Activated T-cell treated with anti-CD3 and anti-CD28 coated beads, Interleukin-2, amount 50 U/mL, for 72 hours (primary cell): ENCODE results near the gene TRPV2. TPM values are rescaled to one million over a fixed set of nuclear protein-coding genes. Genes with fewer than 3 reads are reported as not detected.
"Not testable (repeated sequence)": the region's sequence is repeated elsewhere in the genome, so short reads cannot be mapped to it uniquely, and the experiment has no call there.

ENCODE experiments used
- ATAC-seq, 2 donors: fragments of 150-1000 bp; cut with Tn5 transposase; replicated peaks in 1 of 2; 2 replicates each; pipeline ENCODE4 v1.10.0; 2021; ENCODE audit warnings: moderate library complexity in 2 of 2, mild to moderate bottlenecking in 1 of 2
- DNase-seq, 2 donors: peaks; one replicate each; pipeline ENCODE4 v3.0.0; 2021 to 2022; ENCODE audit warnings: mixed read lengths in 1 of 2
- H3K27ac Mint-ChIP-seq: one replicate; pipeline ENCODE4 v1.8.0; 2022; ENCODE audit warnings: mild to moderate bottlenecking, moderate library complexity, mixed read lengths
- H3K27me3 Mint-ChIP-seq: one replicate; pipeline ENCODE4 v1.8.0; 2022; ENCODE audit warnings: low read depth, mixed read lengths
- H3K36me3 Mint-ChIP-seq, 2 donors: one replicate each; pipeline ENCODE4 v1.8.0; 2022; ENCODE audit warnings: mixed read lengths in 2 of 2, mild to moderate bottlenecking in 1 of 2; ENCODE audit not compliant: insufficient read depth in 2 of 2
- H3K4me1 Mint-ChIP-seq: one replicate; pipeline ENCODE4 v1.8.0; 2022; ENCODE audit warnings: low read depth, mixed read lengths
- H3K4me3 Mint-ChIP-seq, 2 donors: one replicate each; pipeline ENCODE4 v1.8.0; 2022; ENCODE audit warnings: mild to moderate bottlenecking in 2 of 2, mixed read lengths in 2 of 2, moderate library complexity in 2 of 2
- H3K9me3 Mint-ChIP-seq, 2 donors: one replicate each; pipeline ENCODE4 v1.8.0; 2022; ENCODE audit warnings: mixed read lengths in 2 of 2
- total RNA-seq, 2 donors: library from RNA; stranded (reverse); gene quantifications; one replicate each; pipeline ENCODE4 v1.2.3, GENCODE V29; 2022

The TRPV2 gene
- total RNA-seq, 2 donors from 2014 or later, result 46.0 to 47.3 TPM

- Mint-ChIP-seq H3K4me3 (peak overlapping the region; percentile 92 to 96), H3K4me1 (peaks cover 54% of the 10 kb centered on the region), H3K36me3 (peaks cover 18 to 23% of the 10 kb centered on the region in 2 donors)
- not testable (repeated sequence) for H3K9me3 Mint-ChIP-seq, DNase-seq, H3K27me3 Mint-ChIP-seq, ATAC-seq, H3K27ac Mint-ChIP-seq
These were observed 29.3 kb upstream of the TRPV2 start for GRCh38 chr17:16386126-16386507.

- Mint-ChIP-seq H3K4me3 (no peak overlapping the region), H3K4me1 (peaks cover 12% of the 10 kb centered on the region), H3K36me3 (no peaks in the 10 kb centered on the region), H3K27me3 (no peaks in the 10 kb centered on the region), H3K9me3 (no peaks in the 10 kb centered on the region), H3K27ac (no peak overlapping the region)
- DNase-seq, result no peak
- ATAC-seq, result no peak
These were observed 23.9 kb upstream of the TRPV2 start for GRCh38 chr17:16391451-16391850.

GRCh38 chr17:16392491-16392890 lies 22.9 kb upstream of the TRPV2 start:
- not testable (repeated sequence) for H3K9me3 Mint-ChIP-seq, DNase-seq, ATAC-seq, H3K27ac Mint-ChIP-seq, H3K4me1 Mint-ChIP-seq, H3K36me3 Mint-ChIP-seq, H3K27me3 Mint-ChIP-seq, H3K4me3 Mint-ChIP-seq

GRCh38 chr17:16395887-16396286 lies 19.5 kb upstream of the TRPV2 start:
- not testable (repeated sequence) for ATAC-seq, H3K36me3 Mint-ChIP-seq, H3K27ac Mint-ChIP-seq, H3K27me3 Mint-ChIP-seq, H3K9me3 Mint-ChIP-seq, DNase-seq, H3K4me3 Mint-ChIP-seq
- H3K4me1 Mint-ChIP-seq, result peaks cover 11% of the 10 kb centered on the region

GRCh38 chr17:16396693-16397092 lies 18.7 kb upstream of the TRPV2 start:
- not testable (repeated sequence) for H3K27ac Mint-ChIP-seq, H3K4me3 Mint-ChIP-seq

GRCh38 chr17:16398270-16399267 lies 16.8 kb upstream of the TRPV2 start:
- H3K4me1 Mint-ChIP-seq, result peaks cover 11% of the 10 kb centered on the region
- ATAC-seq (peak; percentile 97 to 98), DNase-seq (peak in 1 of 2 donors; percentile 46)
- H3K27ac Mint-ChIP-seq, result peak overlapping the region; percentile 7
- H3K4me3 Mint-ChIP-seq, result peak overlapping the region; percentile 10 to 37
- peaks cover 6% of the 10 kb centered on the region for H3K27me3 Mint-ChIP-seq
- no peaks in the 10 kb centered on the region for H3K9me3 Mint-ChIP-seq
- no peaks in the 10 kb centered on the region for H3K36me3 Mint-ChIP-seq

More at GRCh38 chr17:16396693-16397092, 18.7 kb upstream of the TRPV2 start:
- H3K27me3 Mint-ChIP-seq, ATAC-seq, DNase-seq, H3K36me3 Mint-ChIP-seq, H3K9me3 Mint-ChIP-seq: not testable (repeated sequence)
- H3K4me1 Mint-ChIP-seq, result peaks cover 11% of the 10 kb centered on the region

GRCh38 chr17:16403847-16404246 lies 11.5 kb upstream of the TRPV2 start:
- not testable (repeated sequence) for ATAC-seq

GRCh38 chr17:16406742-16407674 lies 8.4 kb upstream of the TRPV2 start:
- peaks cover 19% of the 10 kb centered on the region for H3K27me3 Mint-ChIP-seq
- H3K27ac Mint-ChIP-seq, result no peak overlapping the region
- peaks cover 0 to 2% of the 10 kb centered on the region in 2 donors for H3K36me3 Mint-ChIP-seq
- peak in 1 of 2 donors; percentile 27 for DNase-seq
- no peaks in the 10 kb centered on the region for H3K9me3 Mint-ChIP-seq
- peak; percentile 29 to 62 for ATAC-seq
- no peaks in the 10 kb centered on the region for H3K4me1 Mint-ChIP-seq
- peak overlapping the region; percentile 73 to 75 for H3K4me3 Mint-ChIP-seq

More at GRCh38 chr17:16403847-16404246, 11.5 kb upstream of the TRPV2 start:
- H3K36me3 Mint-ChIP-seq, DNase-seq, H3K4me1 Mint-ChIP-seq, H3K4me3 Mint-ChIP-seq, H3K9me3 Mint-ChIP-seq, H3K27ac Mint-ChIP-seq: not testable (repeated sequence)
- peaks cover 22% of the 10 kb centered on the region for H3K27me3 Mint-ChIP-seq

GRCh38 chr17:16407911-16408588 lies 7.3 kb upstream of the TRPV2 start:
- no peaks in the 10 kb centered on the region for H3K9me3 Mint-ChIP-seq
- peak overlapping the region; percentile 2 to 53 for H3K4me3 Mint-ChIP-seq
- peaks cover 19% of the 10 kb centered on the region for H3K27me3 Mint-ChIP-seq
- ATAC-seq (peak; percentile 41 to 64), DNase-seq (peak; percentile 32 to 57)
- H3K36me3 Mint-ChIP-seq, result peaks cover 0 to 2% of the 10 kb centered on the region in 2 donors
- no peak overlapping the region for H3K27ac Mint-ChIP-seq
- H3K4me1 Mint-ChIP-seq, result no peaks in the 10 kb centered on the region

- peak overlapping the region; percentile 90 to 92 for H3K4me3 Mint-ChIP-seq
- no peaks in the 10 kb centered on the region for H3K27me3 Mint-ChIP-seq
- no peak for ATAC-seq
- H3K27ac Mint-ChIP-seq, result peak overlapping the region; percentile 91
- no peak for DNase-seq
- H3K9me3 Mint-ChIP-seq, result no peaks in the 10 kb centered on the region
- peaks cover 64% of the 10 kb centered on the region for H3K4me1 Mint-ChIP-seq
- H3K36me3 Mint-ChIP-seq, result peaks cover 7 to 20% of the 10 kb centered on the region in 2 donors
These were observed 2.0 kb downstream of the TRPV2 start for GRCh38 chr17:16417399-16417798.

GRCh38 chr17:16417896-16418684 lies 2.7 kb downstream of the TRPV2 start:
- peaks cover 64% of the 10 kb centered on the region for H3K4me1 Mint-ChIP-seq
- DNase-seq (no peak), ATAC-seq (no peak)
- peak overlapping the region; percentile 92 to 93 for H3K4me3 Mint-ChIP-seq
- H3K36me3 Mint-ChIP-seq, result peaks cover 7 to 20% of the 10 kb centered on the region in 2 donors
- H3K27me3 Mint-ChIP-seq, result no peaks in the 10 kb centered on the region
- no peaks in the 10 kb centered on the region for H3K9me3 Mint-ChIP-seq
- peak overlapping the region; percentile 97 for H3K27ac Mint-ChIP-seq

- peaks cover 7 to 20% of the 10 kb centered on the region in 2 donors for H3K36me3 Mint-ChIP-seq
- peak; percentile 35 to 40 for DNase-seq
- peak overlapping the region; percentile 82 to 93 for H3K4me3 Mint-ChIP-seq
- H3K4me1 Mint-ChIP-seq, result peaks cover 64% of the 10 kb centered on the region
- peak; percentile 47 to 52 for ATAC-seq
- H3K9me3 Mint-ChIP-seq, result no peaks in the 10 kb centered on the region
- H3K27ac Mint-ChIP-seq, result peak overlapping the region; percentile 97
- H3K27me3 Mint-ChIP-seq, result no peaks in the 10 kb centered on the region
These were observed 3.3 kb downstream of the TRPV2 start for GRCh38 chr17:16418685-16419068.
